Endometrial microvascular endothelial cells (primary cell): ENCODE results near the gene TTC8. TPM values are rescaled to one million over a fixed set of nuclear protein-coding genes. Genes with fewer than 3 reads are reported as not detected.

Experiments
- in situ Hi-C: cut with HindIII; loops from 2 replicates; pipeline ENCODE4 v1.10.0; 2017; ENCODE audit warnings: low sequenced_read_pairs, low pct_unique_long_range_greater_than_20kb; ENCODE audit errors: inconsistent ontology term
- total RNA-seq: library from RNA; depleted of rRNA; stranded (reverse); fragments of >200 nt; gene quantifications from one replicate; pipeline ENCODE4 v1.2.3, GENCODE V29; 2015; ENCODE audit errors: inconsistent ontology term

Gene TTC8
- total RNA-seq, 1 donor from 2014 or later = 34.1 TPM

DNA sequence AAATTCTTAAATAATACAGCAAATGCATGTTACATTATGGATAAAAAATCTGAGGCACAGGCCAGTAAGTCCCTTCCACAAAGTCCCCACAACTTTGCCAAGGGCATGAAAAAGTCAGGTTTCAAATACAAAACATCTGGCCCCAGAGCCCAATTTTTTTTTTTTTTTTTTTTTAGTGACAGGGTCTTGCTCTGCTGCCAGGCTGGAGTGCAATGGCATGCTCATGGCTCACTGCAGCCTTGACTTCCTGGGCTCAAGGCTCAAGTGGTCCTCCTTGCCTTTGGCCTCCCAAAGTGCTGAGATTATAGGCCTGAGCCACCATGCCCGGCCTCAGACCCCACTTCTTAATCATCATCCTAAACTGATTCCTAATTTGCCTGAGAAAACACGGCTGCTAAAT, 3.1 kb upstream of the TTC8 start:
- in situ Hi-C loops = no loop called here

DNA sequence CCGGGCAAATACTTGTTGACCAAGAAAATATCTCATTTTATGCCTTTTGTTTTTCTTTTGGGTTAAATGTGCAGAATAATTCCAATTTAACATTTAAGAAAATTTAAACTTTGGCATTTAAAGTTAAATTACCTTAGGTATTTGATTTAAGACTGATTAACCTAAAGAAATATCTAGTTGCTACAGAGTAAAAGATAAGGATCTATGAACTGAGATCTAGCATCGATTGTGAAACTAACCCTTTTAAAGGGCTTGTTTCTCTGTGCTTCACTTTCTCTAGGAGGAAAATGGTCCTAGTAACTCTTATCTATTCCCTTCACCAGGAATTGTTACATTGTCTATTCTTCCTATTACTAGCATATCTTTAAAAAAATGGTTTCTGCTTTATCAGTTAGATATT, 2.6 kb upstream of the TTC8 start:
- in situ Hi-C loops = no loop called here

DNA sequence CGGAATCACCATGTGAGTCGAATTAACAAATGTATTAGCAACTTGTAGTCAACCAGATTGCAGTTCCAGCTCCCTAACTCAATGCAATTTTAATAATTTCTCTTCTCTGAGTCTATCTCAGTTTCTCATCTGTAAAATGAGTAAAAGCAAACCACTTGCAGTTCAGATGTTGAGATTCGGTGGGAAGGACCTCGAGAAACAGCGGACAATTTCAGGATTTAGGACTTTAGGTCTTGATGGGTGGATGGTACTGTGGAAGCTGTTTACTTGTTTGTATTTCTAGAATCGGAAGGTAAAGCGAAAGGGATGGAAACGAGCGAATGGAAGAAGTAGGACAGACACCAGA, 510 bp upstream of the TTC8 start:
- in situ Hi-C loops = no loop called here

DNA sequence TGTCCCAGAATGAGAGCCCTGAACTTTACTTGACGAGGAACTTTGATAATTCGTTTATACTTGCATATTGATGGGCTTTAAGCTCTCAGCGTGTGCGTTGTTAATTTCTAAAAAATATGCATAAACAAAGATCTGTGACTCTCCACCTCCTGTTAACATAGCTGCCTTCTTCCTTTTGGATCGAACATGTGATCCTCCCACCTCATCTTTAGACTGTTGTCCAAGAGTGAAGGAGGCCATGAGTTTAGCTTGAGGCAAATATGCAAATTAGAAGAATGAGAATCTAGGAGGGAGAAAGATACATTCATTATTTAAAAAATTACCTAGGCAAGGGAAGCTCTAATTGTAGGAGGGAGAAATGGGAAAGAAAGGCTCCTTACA, 617 bp downstream of the TTC8 start:
- in situ Hi-C loops = no loop called here

DNA sequence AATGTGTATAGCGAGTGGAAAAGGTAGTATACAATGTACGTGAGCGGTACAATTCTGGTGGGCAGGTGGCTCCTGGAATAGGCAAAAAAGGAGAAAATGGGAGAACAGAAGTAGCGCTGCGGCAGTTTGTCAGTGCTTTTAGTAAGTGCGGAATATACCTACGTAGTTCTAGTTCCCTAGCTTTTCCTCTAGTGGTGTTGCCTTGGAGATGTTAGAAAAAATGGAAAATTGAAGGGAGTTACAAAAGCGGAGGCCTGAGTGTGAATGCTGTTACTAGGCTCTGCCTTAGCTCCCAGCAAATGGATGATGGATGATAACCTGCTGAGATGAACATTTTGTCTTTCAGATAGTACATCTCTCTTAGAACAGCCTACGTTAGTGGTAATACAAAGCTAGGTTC, 1.1 kb downstream of the TTC8 start:
- in situ Hi-C loops = no loop called here

DNA sequence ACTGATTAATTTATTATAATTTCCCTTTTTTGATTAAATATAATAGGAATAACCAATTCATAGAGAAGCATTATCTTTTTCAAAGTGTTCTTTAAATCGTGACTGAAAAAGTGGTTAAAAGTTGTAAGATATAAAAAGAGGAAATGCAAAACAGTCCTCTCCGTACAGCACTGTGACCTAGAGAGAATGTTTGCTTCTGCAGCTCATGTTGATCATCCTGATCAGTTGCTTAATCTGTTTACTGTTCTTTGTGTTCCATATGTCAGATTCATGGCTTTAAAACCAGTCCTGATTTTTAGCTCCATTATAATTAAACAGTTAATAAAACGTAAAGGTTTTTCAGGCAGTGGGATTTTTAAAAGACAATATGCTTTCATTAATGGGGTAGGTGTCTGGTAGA, 4.7 kb downstream of the TTC8 start:
- in situ Hi-C loops = no loop called here

DNA sequence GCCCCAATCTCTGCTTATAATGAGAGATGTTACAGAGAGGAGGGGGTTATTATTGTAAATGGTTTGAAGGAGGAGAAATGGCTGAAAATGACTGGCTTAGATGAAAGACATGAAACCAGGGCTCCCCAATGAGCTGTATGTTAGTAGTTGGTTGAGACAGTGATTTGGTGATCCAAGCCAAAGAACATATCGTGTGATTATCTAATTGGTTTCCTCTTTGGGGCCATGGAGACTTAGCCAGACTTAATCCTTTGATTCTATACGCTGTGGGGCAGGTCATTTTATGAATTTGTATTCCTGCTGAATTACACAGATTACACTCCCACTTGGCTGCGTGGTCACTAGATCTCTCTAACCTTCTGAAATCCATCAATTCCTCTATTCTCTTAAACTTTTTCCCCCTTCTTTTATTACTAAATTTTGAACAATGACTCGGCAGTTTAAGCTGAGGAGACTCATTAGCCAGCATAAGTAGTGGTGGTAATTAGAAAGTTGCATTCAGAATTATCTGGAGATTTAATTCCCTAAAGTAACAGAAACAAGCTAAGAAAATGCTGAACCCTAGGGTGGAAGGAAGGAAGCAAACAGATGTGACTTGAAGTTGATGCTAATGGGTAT, 5.3 kb downstream of the TTC8 start:
- in situ Hi-C loops = no loop called here

DNA sequence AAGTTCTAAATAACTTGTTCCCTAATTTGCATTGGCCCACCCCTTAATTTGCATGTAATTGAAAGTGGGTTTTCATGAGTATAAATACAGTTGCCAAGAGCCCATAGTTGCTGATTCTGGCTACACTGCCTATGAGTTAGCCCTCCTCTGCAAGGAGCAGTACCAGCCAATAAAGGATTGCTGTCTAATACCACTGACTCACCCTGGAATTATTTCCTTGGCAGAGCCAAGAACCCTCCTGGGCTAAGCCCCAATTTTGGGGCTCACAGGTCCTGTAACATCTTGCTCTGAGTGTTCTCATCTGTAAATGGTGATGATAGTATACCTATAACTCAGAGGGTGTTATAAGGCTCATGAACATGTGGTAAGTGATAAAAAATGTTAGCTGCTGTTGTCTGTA, 6.8 kb downstream of the TTC8 start:
- in situ Hi-C loops = no loop called here

DNA sequence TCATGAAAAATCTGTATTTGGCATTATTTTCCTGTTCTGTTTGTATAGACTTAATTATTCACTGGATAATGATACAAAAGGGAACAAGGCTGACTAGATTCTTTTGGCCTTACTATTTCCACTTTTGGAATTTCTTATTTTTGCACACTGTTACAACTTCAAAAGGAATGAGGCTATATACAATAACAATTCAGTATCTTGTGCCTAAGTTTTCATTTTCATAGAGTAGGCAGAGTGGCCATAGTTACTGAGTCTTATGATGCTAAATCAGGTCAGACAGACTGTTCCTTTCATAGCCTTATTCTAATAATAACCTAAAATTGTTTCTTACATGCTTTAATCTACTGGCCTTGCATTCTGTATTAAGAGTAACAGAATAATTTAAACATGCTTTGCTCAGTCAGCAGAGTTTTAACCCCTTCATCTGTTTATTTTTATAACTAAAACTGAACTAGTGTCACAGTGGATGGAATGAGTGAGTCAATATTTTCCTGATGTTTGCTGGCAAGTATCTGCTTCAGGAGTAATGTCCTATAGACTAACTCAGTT, 10.5 kb downstream of the TTC8 start:
- in situ Hi-C loops = no loop called here

DNA sequence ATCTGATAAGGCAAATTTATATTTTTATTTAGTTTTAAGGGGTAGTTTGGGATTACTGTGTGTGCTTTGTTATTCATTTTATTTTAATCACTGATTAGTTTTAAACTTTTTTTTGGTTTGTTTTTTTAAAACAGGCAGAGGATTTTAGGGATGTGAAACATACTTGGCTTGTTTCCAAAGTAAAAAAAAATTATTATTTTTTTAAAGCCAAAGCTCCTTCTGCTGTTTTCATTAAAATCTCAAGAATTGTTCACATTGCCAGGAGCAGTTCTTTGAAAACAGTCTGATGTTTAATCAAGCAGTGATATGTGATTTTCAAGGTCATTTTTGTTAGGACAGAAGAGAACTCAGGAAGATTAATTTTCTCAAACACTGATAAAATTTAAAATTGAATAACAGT, 11.2 kb downstream of the TTC8 start:
- in situ Hi-C loops = no loop called here

DNA sequence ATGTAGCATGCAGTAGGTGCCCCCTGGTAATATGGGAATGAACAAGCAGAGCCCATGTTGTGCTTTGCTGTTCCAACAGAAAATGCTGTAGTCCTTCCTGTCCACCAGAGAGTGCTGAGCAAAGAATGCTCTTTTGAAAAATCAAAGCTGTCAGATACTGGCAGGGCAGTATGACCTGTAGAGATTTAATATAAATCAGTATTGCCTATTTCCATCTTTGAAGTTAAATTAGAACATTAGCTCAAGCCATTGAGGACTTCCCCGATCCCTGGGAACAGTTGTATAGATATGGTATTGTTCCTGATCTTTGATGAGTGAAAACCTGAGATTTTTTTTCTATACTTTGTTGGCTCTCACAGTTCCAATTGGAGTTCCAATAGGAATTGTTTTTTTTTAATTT, 13.0 kb downstream of the TTC8 start:
- in situ Hi-C loops = no loop called here

DNA sequence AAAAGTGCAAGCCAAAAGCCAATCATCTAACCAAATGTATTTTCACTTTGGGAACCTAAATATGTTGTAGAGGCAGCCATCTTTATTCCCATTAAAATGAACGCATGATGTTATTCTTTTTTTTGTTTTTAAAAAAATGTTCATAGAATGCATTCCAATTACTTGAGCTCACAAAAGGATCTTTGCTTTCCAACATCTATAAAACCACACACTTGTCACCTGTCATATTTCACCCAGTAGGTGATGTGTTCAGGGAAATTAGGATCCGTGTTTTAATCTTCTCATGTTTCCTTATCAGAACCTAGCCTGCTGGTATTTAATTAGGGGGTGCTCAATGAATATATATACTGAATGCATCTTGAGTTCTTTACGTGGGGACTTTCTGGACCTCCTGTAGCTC, 13.6 kb downstream of the TTC8 start:
- in situ Hi-C loops = no loop called here

DNA sequence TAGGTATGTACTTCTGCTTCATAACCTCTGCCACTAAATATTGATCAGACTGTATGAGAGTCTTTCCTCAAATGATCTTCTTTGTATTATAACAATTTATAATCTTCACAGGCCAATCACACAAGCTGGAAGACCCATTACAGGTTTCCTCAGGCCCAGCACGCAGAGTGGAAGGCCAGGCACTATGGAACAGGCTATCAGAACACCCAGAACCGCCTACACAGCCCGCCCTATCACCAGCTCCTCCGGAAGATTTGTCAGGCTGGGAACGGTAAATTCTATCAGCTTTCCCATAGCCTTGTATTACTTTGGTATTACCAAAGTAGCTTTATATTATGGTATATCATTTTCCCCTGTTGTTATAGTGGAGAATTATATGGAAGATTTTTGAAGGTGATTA, 16.5 kb downstream of the TTC8 start:
- in situ Hi-C loops = no loop called here

DNA sequence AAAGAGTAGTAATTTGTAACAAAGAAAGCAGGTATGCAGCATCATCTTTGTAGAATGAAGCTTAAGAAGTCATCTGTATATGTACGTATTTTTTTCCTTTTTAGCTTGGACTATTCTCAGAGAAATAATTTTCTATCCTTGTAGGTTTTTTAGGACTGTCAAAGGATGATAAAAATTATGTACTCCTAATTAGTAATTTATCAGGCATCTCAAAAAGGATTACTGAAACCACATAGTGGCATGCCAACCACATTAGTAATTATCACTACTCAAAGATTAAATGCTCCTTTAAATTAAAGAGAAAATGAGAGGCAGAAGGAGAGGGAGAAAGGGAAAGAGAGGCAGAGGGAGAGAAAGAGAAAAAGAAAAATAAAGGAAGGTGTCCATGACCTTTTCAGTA, 17.3 kb downstream of the TTC8 start:
- in situ Hi-C loops = no loop called here

DNA sequence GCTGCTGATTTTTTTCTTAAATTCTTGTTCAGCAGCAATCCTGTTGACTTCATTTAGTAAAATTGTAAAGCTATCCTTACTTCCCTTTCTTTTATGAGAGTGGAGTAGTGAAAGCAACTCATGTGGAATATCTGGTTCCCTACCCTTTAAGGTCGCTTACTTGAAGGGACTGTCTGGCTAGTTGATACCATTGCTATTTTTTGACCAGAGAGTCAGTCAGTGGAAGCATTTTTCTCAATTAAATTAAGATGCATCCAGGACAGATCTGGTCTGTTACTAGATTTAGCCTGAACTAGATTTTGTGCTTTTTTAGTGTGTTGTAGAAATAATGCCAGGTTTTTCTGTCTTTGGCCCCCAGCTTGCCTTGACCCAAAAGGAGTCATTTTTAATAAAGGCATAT, 18.0 kb downstream of the TTC8 start:
- in situ Hi-C loops = no loop called here

DNA sequence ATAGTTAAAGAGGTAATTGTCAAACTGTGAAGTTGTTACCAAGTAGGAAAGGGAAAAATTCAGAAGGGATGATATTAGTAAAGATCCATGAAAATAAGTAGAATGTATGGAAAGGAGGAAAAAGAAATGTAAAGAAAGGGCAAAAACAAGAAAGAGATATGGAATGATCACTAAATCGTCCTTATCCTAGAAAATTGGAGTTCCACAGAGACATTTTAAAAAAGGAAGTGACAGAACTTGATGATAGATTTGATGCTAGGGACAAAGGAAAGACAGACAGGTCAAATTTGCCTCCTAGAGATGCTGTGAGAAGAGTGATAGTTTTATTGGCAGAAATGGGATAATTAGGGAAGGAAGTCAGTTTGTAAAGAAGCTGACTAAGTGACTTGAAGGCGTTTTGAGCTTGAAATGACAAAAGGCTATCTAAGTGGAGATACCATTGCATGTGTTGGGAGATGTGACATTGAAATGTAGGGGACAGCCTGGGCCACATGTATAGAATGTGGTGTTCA, 20.6 kb downstream of the TTC8 start:
- in situ Hi-C loops = no loop called here

DNA sequence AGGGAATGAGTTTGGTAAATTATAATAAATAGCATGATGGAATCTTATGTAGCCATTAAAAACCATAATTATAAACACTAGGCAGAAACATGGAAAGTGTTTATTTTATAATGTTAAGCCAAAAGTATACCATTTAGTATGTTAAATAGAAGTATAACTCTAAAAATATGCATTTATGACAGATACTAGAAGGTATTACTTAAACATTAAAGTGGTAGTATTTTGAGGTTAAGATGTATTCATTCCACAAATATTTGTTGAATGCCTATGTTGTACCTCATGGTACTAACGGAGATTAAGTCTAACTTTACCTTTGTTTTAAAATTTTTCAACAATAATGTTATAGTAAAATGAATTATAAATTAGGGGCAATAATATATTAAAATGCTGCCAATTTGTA, 24.1 kb downstream of the TTC8 start:
- in situ Hi-C loops = no loop called here

DNA sequence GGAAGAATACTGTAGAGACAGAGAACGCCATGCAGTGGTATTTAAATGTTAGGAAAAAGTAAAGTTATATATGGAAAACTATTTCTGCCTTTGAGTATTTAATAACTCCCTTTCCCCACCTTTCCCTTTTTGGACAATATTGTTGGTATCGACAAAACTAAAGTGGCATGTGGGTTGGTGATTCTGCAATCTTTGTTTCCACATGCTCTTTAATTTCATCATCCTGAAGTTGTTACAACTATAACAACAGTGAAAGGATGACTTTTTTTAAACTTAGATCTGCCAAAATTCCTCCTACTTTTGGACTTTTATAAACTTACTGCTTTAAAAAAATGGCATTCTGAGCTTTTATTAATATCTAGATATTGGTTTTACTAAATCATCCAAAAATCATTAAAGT, 25.3 kb downstream of the TTC8 start:
- in situ Hi-C loops = no loop called here

DNA sequence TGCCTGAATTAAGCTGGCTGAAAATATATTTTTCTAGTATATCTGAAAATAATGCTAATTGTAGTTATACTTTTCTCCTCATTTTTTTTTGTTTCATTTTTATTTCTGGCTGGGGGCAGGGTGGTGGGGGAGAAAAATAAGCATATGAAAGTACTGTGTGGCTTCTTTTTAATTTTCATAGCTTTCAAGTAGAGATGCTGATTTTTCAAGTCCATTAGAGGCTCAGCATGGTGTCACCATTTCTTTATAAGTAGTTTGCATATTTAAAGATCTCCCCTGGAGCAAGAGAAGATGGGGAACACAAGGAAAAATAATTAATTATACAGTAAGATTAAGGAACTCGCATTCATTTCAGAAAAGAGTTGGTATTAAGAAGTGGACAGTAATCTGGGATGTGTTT, 27.1 kb downstream of the TTC8 start:
- in situ Hi-C loops = no loop called here

DNA sequence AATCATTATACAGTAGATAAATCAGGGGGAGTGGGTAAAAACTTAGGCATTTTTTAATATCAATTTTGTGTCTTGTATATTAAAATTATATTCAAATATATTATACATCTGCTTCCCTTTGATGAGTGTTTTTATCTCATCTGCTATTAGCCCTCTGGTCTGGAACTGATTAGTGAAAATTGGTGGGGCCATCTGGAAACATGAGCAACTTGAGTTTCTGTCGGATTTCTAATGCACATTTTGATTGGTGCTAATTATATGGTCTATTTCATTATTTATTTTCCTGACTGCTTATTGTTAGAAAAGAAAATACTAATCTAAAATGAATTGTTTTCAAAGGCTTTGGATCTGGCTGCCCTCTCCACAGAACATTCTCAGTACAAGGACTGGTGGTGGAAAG, 28.2 kb downstream of the TTC8 start:
- in situ Hi-C loops = no loop called here

DNA sequence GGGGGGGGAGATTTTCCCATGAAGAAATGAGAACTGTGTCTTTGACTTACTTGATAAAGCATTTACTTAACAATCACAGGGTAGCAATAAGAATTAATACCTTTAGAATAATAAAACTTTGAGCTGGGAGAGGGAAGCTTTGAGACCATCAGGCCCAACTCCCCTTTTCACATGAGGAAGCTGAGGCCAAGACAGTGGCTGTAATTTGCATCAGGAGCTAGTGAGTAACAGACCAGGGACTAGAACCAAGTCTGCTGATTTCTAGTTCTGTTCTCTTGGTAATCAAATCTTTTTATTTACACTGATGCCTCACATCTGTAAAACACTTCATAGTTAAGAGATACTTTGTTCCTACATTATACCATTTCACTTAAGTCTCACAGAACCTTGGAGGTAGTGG, 28.7 kb downstream of the TTC8 start:
- in situ Hi-C loops = no loop called here
